Measurements from ENCODE around the gene FAM111A.

The FAM111A gene

DNA sequence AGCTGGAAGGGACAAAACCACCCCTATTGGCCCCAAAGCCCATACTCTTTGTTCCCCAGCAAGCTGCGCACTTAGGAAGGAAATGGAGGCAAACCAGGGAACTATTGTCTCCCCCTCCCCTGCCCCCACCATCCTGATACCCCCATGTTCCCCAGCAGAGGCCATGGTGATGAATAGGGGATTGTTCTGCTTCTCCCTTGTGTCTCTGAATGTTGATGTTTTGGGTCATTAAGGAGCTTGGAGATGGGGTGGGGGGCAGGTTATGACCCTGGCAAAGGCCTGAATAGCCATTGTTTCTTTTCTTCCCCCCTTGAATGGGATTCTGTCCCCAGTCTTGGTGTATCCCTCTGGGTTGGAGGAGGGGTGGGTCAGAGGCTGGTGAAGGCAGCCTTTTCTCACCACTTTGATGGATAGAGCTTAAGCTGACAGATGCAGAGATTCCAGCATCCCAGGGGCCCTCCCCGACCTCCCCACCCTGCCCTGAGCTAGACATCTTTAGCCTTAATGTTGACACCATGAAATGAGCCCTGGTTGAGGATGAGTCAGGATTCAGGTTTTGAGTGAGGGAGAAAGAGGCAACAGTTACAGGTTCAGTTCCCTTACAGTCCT lies 37.6 kb downstream of the FAM111A start:
- DNase-seq = no peak

DNA sequence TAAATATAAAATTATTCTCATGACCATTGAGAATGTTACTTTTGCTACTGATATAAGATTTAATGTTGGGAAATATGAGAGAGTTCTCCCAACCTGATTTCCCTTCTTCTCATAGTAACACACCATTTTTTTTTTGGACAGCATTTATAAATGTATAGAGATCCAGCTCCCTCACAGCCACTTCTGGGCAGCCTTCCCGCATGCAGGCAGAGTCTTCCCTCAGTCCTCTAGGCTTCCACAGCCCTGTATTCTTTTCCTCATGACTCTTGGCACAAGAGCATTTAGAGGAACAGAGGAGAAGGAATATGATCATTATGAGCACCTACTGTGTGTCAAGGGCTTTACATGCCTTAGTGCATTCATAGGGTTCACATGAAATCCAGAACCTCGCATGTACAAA lies 38.3 kb downstream of the FAM111A start:
- no peak for DNase-seq

DNA sequence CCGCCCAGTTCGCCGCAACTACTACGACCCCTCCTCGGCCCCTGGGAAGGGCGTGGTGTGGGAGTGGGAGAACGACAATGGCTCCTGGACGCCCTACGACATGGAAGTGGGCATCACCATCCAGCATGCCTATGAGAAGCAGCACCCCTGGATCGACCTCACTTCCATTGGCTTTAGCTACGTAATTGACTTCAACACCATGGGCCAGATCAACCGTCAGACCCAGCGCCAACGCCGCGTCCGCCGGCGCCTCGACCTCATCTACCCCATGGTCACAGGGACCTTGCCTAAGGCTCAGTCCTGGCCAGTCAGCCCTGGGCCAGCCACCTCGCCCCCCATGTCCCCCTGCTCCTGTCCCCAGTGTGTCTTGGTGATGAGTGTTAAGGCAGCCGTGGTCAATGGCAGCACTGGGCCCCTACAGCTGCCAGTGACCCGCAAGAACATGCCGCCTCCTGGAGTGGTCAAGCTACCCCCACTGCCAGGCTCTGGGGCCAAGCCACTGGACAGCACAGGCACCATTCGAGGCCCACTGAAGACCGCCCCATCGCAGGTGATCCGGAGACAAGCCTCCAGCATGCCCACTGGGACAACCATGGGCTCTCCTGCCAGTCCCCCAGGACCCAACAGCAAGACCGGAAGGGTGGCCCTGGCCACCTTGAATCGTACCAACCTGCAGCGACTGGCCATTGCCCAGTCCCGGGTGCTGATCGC lies 39.2 kb downstream of the FAM111A start:
- no peak for DNase-seq

DNA sequence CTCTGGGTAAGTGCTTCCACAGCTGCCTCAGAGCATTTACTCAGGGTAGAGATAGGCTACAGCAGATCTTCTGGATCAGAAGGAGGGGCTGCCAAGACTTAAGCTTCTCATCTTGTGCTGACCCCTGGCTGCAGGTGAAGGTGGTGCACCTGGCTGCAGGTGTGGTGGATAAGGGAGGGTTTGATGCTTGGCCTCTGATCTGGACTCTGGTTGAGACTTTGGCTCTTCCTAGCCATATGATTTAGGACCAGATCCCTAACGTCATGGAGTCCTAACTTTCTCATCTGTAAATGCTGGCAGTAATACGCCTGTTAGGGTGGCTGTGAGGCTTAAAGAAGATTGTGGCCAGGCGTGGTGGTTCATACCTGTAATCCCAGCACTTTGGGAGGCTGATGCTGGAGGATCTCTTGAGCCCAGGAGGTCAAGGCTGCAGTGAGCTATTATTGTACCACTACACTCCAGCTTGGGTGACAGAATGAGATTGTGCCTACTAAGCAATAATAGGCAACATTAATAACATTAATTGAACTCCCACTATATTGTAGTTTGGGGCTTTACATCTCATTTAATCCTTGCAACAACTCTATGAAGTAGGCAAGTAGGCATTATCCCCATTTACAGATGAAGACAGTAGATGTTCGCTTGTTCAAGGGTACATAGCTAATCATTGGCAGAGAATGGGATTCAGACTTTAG lies 39.9 kb downstream of the FAM111A start:
- DNase-seq = peak in 1 of 2 experiments; percentile 23

DNA sequence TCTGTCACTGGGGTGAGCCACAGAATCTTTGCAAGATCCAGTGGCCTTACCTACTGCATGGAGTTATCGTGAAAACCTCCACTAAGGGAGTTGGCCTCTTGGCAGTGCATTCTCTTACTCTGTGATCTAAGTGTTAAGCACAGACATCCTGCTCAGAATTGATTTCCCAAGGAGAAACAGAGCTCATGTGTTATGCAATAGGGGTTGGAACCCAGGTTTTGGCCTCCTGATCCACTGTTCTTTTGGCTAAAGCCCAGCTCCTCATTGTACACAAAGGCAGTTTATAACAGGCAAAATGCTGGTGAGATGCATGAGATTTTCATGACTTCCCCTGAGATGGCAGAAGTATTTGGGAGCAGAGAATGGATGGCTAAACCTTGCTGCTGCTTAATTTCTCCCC lies 41.1 kb downstream of the FAM111A start:
- no peak for DNase-seq

DNA sequence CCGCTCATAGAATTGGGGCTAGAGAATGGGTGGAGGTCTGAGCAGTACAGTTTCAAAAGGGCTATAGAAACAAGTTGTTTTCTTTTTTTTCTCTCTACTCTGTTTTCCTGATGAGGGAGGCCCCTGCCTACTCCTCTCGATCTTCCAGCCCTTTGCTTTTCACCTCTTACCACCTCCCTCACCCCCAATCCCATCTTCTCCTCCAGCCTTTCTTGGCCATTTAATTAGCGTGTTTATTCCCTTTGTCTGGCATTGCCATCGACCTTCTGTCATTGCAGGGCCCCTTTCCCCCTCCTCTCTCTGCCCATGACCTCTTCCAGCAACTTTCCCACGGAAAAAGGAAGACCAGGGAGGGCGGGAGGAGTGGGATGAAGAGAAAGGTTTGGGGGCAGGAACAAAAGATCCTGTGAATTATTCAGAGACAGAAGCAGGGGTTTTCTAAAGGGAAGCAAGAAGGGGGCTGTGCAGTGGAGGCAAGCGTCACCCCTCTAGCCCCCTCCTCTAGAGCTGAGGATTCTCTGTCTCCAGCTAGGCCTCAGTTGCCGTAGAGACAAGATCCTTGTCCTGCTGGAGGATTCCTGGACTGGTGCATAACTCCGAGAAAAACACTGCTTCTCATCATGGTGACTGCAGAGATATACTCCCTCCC lies 42.2 kb downstream of the FAM111A start:
- no peak for DNase-seq

DNA sequence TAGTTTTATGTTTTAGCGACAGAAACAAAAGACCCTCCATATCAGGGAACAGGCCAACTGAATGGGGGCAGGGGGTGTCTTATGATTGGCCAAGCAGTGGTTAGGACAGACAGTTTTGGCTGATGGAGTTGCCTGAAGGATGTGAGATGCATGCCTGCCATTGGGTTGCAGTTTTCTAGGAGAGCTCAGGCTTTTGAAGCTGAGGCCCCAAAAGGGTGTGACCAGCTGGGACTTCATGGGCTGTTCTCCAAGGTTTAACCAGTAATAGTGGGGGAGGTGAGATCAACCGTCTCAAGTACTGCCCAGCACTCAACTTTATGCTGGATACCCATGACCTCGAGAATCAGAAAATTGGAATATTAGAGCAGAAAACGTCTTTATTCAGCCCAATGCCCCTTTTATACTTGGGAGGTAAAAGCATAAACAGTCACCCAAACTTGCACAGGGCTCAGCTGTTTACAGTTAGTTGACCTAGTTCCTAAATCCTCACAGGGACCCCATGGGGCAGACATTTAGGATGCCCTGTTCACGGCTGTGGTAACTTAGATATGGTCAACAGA lies 42.8 kb downstream of the FAM111A start:
- no peak for DNase-seq

DNA sequence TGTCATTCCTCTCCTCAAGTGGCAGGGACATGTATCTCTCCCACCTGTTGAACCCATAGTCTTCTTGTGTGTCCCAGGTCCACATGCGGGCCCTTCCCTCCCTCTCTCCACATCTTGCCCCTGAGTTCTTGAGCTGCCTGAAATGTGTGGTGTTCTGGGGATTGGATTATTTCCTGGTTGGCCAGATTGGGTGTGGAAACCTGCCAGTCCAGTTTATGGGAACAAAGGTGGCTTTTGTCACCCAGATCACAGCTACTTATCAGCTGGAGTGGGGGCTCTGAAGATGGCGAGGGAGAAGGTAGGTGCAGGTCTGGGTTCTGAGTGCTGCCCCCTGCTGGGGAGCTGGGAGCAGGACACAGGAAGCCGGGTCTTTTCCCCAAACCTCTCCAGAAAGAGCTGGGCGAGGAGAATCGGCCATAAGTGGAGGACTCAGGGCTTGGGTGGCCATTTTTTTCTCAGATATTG lies 43.5 kb downstream of the FAM111A start:
- peak; percentile 30 to 32 for DNase-seq

DNA sequence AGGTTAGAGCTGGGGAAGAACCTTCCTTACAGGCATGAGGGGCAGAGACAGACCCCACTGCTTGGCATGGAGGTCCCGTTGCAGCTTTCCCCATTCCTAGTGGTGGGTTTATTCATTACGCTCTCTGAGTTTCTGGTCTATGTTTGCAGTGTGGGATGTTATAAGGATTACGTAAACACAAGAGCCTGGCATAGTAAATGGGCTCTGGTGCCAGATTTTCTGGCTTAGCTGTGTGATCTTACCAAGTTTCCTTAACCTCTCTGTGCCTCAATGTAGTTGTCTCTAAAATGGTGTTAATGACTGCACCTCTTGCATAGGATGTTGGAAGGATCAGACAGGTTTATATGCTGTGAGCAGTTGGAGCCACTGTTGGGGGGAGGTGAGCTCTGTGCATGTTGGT lies 44.4 kb downstream of the FAM111A start:
- no peak for DNase-seq

DNA sequence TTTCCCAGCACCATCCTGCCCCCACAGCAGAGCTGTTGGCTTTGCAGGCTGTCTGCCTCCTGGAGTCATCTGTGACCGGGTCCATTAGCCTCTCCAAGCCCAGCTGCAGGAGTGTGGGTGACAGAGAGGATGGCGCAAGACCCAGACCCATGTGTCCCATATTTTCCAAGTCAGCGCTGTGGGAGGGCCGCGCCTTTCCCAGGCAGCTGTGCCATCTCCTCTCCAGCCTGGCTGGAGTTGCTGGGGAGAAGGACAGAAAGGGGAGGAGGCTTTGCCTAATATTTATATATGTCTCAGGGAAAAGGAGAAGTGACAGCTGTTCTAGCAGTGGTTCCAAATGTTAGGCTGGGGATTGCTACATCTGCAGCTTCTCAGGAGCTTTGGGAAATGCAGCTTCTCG lies 44.9 kb downstream of the FAM111A start:
- no peak for DNase-seq

DNA sequence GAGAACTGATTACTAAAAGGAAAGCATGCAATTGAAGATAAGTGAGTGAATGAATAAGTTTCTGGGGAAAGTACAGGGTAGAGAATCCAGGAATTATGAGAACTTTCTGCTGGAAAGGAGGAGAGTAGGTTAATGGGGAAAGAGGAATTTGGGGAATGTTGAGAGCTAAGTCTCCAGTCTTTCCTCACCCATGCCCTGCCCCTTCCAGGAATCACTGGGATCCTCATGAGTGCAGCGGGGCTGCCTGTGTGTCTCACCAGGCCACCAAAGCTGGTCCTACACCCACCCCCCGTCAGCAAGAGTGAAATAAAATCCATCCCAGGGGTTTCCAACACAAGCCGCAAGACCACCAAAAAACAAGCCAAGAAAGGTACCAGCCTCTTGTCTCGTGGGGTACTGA lies 46.3 kb downstream of the FAM111A start:
- DNase-seq = no peak

DNA sequence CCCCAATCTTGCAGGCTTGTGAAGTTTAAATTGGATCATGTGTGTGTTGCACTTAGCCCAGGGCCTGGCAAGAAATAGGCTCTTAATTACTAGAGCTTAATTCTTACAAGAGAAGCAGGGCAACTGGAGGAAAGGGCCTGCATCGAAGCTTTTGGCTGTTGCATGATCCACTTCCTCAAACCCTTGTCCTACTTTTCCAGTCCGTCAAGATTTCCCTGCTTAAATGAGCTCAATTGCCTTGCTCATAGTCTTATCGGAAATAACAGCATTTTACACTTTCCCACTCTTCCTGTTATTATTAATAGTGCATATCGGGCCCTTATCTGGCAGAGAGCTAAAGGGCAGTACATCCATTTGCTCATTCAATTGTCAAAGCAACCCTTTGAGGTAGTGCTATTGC lies 47.3 kb downstream of the FAM111A start:
- no peak for DNase-seq

DNA sequence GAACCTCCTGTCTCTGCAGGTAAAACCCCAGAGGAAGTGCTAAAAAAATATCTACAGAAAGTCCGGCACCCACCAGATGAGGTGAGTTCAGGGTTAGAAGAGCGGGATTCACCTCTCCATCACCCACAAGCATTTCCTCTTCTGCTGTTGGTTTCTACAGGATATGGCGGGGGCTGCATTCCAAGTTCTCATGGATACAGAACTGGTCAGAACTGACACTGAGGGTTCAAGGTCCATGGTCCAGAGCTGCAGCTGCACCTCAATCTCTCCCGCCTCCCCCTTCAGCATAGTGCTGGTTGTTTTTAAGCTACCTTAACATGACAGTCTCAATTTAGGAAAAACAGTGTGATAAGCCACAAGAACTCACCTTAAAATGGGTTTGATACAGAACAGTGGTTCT lies 48.4 kb downstream of the FAM111A start:
- DNase-seq = no peak

DNA sequence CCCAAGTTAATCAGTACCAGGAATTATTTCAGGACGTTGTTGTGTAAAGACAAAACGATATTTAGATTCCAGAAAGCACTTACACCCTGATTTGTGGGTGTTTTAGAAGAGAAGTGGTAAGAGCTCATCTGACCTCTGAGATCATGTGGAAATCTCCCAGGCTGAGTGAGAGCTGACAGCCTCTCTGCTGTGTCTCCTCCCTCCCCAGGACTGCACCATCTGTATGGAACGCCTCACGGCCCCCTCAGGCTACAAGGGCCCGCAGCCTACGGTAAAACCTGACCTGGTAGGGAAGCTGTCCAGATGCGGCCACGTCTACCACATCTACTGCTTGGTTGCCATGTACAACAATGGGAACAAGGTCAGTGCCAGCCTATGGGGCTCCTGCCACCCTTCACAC lies 49.2 kb downstream of the FAM111A start:
- DNase-seq = no peak

DNA sequence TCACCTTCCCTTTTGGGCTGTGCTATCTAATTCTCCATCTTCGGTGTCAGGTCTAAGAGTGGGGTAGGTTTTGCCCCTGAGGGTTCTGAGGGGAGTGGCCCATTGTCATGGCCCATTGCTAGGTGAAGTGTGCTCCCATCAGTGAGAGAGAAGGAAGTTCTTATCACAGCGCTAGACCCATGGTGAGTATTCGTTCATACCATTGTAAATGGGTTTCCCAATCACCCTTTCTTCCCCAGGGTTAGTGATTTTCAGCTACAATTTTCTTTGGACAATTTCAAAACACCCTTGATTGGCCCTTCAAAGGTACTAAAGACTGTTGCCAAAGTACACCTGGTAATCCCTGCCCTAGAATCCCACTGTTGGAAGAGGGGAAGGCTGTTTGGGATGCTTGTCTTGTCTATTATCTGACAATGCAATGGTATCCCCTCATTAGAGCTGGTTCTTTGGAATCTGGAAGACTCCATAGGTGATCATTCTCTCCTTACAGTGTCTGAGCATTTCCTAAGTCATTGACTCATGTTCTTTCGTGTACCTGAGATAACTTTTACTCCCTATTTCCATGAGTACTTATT lies 49.9 kb downstream of the FAM111A start:
- no peak for DNase-seq

DNA sequence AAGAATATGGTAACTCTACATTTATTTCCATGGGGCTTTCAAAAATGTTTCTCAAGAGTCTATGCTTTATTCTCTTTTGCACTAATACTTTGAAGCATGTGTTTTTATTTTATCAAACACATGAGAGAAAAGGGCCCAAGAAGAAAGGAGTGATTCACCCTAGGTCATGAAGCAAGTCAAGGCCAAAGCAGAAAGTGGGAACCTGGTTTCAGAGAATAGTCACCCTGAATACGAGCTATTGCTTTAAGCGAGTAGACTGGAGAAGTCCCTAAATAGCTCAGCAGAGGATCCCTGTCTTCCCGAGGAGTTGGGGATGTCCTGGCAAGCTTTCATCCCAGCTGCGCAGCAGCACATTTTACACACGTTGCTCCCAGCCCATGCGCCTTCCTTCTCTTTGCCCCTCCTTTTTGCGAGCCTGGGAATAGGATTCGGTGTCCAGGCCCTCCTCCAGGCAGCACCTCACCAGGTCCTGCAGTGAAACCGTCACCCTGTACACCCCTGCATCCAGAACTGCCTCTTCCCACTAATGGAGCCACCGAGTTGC lies 51.0 kb downstream of the FAM111A start:
- no peak for DNase-seq

DNA sequence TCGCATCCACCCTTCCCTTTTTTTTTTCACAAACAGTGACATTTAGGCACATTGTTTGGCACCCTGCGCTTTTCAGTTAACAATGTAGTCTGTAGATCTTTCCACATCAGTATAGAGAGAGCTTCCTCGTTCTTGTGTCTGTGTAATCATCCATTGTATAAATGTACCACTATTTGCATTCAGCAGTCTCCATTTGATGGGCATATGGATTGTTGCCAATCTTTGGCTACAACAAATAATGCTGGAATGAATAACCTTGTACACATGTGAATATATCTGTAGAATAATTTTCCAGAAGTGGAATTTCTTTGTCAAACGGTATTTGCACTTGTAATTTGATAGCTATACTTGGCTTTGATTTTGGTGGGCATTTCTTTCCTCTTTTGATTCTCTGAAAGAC lies 52.9 kb downstream of the FAM111A start:
- DNase-seq = no peak

DNA sequence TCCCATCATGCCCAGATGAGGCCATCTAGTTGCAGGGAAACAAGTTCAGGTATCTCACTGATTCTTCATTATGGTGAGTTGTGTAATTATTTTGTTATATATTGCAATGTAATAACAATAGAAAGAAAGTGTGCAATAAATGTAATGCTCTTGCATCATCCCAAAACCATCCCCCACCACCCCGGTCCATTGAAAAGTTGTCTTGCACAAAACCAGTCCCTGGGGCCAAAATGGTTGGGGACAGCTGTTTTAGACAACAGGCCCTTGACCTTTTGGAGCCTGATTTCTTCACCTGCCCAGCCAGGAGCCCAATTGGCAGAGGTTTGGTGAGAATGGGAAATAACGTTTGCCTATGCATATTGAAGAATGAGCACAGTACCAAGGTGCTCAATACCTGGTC lies 54.1 kb downstream of the FAM111A start:
- DNase-seq = no peak

DNA sequence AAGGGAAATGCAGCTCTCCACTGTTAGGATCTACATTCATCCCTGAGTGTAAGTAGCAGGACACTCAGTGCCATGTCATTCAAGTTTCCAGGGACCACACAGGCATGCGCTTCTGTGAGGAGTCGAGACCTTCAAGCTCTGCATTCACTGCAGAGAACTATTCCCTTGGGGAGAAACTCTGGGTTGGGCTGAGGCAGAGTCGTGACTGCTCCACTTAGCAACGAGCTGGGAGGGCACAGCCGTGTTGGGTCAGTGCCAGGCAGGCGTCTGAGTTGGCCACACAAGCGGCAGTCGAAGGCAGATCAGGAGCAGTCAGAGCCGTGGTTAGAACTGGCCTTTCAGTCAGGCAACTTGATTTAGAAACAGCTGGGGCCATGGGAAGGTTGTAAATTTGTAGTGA lies 55.3 kb downstream of the FAM111A start:
- DNase-seq = no peak

DNA sequence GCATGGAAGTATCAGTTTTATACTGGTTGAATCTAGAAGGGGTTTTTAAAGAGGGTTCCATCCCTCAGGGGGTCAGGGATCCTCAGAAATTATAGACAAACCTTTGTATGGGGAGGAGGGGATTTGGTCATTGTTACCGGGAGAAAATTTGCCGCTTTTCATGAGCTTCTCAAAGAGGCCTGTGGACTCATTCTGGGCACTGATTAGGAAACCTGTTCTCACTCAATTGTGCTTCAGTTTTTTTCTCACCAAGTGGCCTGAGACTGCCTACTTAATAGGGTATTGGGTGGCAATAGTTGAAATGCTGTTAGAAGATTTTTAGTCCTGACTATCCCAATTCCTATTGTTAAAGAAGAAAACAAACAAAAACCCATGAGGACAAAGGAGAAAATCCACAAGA lies 56.1 kb downstream of the FAM111A start:
- no peak for DNase-seq

DNA sequence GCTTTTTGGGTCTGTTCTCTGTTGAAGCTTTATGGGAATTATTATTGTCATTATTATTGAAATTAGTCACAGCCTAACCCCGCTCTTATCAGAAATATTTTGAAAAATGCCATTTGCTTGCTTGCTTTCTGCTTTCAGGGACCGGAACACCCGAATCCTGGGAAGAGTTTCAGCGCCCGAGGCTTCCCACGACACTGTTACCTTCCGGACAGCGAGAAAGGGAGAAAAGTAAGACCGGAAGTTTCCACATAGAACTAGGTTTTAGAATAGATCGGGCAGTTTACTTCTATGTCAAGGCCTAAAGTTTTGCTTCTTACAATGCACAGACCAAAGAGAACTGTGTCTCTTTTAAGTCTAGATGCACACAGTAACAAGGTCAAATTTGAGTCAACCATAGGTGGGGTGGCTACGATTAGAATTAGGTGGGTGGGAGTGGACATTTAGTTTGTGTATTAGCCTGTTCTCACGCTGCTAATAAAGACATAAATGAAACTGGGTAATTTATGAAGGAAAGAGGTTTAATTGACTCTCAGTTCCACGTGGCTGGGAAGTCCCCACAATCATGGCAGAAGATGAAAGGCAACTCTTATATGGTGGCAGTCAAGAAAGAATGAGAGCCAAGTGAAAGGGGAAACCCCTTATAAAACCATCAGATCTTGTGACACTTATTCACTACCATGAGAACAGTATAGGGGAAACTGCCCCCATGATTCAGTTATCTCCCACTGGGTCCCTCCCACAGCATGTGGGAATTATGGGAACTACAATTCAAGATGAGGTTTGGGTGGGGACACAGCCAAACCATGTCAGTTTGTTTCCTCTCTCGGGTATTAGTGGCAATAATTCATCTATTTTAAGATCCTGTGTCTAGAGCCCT lies 57.1 kb downstream of the FAM111A start:
- DNase-seq = no peak

DNA sequence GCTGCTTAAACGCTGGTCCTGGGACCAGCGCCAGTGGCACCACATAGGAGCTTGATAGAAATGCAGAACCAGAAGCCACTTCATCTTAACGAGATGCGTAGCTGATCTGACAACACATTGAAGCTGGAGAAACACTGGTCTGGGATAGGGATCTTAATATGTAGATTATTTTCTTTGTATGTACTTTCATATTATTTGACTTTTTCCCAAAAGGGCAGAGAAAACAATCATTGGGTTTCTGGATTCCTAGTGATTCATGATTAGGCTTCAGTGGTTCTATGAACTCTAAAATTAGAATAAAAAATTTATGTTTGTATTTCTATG lies 57.7 kb downstream of the FAM111A start:
- DNase-seq = no peak
